ENCODE results near the gene SYF2.

SYF2 gene

DNA sequence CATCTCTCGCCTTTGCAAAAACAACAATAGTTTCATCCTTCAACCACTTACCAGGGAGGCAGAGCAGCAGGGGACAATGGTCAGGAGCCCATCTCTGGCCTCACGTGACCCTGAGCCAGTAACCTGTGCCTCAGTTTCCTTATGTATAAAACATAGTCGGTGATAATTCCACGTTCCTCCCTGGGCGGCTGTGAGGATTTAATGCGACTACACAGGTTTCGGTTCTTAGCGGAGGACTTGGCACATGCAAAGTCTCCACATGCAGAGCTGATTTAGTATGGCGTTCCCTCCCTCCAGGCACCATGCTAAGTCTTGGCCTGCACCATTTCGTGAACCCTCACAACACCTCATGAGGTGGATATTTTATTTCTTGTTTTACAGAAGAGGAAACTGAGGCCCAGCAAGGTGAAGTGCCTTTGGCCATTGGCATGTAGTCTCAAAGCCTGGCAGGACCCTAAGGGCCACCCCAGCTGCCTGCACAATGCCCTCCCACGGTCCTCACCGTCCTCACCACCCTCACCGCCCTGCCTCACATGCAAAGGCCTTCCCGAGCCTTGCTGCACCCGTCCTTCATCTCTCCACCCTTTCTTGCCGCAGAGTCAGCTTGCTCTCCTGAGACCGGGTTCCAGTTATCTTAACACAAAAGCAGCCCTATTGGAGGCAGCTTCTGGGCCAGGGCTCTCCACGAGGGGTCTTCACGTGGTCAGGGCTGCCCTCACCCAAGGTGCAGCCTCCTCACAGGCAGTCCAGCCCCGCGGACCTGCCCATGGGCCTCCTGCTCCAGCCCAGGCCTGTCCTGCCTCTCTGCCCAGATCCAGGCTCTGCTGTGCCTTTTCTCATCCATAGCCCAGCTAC, 48.9 kb downstream of the SYF2 start:
- TF ChIP-seq, protein P1, sequence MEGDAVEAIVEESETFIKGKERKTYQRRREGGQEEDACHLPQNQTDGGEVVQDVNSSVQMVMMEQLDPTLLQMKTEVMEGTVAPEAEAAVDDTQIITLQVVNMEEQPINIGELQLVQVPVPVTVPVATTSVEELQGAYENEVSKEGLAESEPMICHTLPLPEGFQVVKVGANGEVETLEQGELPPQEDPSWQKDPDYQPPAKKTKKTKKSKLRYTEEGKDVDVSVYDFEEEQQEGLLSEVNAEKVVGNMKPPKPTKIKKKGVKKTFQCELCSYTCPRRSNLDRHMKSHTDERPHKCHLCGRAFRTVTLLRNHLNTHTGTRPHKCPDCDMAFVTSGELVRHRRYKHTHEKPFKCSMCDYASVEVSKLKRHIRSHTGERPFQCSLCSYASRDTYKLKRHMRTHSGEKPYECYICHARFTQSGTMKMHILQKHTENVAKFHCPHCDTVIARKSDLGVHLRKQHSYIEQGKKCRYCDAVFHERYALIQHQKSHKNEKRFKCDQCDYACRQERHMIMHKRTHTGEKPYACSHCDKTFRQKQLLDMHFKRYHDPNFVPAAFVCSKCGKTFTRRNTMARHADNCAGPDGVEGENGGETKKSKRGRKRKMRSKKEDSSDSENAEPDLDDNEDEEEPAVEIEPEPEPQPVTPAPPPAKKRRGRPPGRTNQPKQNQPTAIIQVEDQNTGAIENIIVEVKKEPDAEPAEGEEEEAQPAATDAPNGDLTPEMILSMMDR (IDR thresholded peaks at IDR 0.05; ENCODE audit: low read depth, low read length, missing control alignments), result no peak
- H3K27ac ChIP-seq, result no peak overlapping the region
- in situ Hi-C loops (cut with HindIII; ENCODE audit: low pct_ligation_motif_present, low sequenced_read_pairs), result no loop called here
- no peaks in the 10 kb centered on the region for H3K27me3 ChIP-seq (replicated peaks)
- H3K36me3 ChIP-seq (replicated peaks), result no peaks in the 10 kb centered on the region
- DNase-seq, result no peak
- no peak overlapping the region for H3K4me3 ChIP-seq (ENCODE audit: low read depth, low read length)

GRCh38 chr1:25182629-25183028, 49.7 kb downstream of the SYF2 start:
- H3K36me3 ChIP-seq (replicated peaks), result no peaks in the 10 kb centered on the region
- H3K27ac ChIP-seq, result no peak overlapping the region
- in situ Hi-C loops (cut with HindIII; ENCODE audit: low pct_ligation_motif_present, low sequenced_read_pairs), result no loop called here
- peak; percentile 75 for DNase-seq
- H3K4me3 ChIP-seq (ENCODE audit: low read depth, low read length), result no peak overlapping the region
- TF ChIP-seq, protein P1 (IDR thresholded peaks at IDR 0.05; ENCODE audit: low read depth, low read length, missing control alignments), result no peak
- H3K27me3 ChIP-seq (replicated peaks), result no peaks in the 10 kb centered on the region

- Histone ChIP-seq H3K27me3 (replicated peaks) (no peaks in the 10 kb centered on the region), H3K4me3 (ENCODE audit: low read depth, low read length) (no peak overlapping the region), H3K27ac (no peak overlapping the region), H3K36me3 (replicated peaks) (no peaks in the 10 kb centered on the region)
- no peak for DNase-seq
- TF ChIP-seq, protein P1 (IDR thresholded peaks at IDR 0.05; ENCODE audit: low read depth, low read length, missing control alignments), result no peak
- in situ Hi-C loops (cut with HindIII; ENCODE audit: low pct_ligation_motif_present, low sequenced_read_pairs), result no loop called here
Observed at GRCh38 chr1:25180996-25181395, 51.3 kb downstream of the SYF2 start.

GRCh38 chr1:25178917-25179561, 53.3 kb downstream of the SYF2 start:
- no peaks in the 10 kb centered on the region for H3K36me3 ChIP-seq (replicated peaks)
- no peaks in the 10 kb centered on the region for H3K27me3 ChIP-seq (replicated peaks)
- in situ Hi-C loops (cut with HindIII; ENCODE audit: low pct_ligation_motif_present, low sequenced_read_pairs), result no loop called here
- TF ChIP-seq, protein P1 (IDR thresholded peaks at IDR 0.05; ENCODE audit: low read depth, low read length, missing control alignments), result no peak
- H3K4me3 ChIP-seq (ENCODE audit: low read depth, low read length), result no peak overlapping the region
- DNase-seq, result no peak
- no peak overlapping the region for H3K27ac ChIP-seq

DNA sequence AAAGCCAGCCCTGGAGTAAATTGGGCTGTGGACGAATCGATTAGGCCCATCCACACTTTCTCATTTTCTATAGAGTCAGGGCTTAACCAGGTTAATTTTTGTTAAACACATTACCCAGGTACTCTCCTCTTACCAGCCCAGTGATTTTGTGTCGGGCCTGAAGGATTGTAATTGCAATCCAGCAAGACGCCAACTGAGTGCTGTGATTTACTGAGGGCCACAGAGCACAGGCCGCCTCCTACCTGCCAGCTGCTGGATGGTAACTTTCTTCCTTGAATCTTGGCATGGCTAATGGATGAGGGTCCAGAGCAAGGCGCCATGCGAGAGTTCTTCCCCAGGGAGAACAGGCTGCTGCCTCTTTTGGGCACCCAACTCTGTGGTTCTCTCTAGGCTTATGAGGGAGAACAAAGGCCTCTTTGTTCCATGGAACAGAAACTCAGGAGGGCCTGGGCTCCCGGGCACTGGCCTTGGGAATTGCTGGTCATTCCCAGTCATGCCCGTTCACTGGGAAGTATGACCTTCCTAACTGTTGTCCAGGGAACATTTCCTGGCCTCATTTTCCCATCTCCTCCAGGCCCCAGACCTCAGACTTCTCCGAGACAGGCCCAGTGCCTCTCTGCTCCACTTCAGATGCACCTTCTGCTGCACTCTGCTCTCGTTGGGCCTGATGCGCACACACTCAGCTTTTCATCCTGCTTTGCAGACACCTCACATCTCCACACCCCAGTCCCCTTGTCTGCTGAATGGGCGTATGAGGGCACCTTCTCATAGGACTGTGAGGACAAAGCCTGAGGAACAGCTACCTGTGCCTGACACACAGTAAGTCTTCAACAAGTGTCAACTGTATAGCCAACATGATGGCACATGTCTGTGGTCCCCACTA, 57.3 kb downstream of the SYF2 start:
- TF ChIP-seq, protein P1 (IDR thresholded peaks at IDR 0.05; ENCODE audit: low read depth, low read length, missing control alignments), result no peak
- in situ Hi-C loops (cut with HindIII; ENCODE audit: low pct_ligation_motif_present, low sequenced_read_pairs), result no loop called here

More for the DNA sequence above, 57.3 kb downstream of the SYF2 start:
- no peaks in the 10 kb centered on the region for H3K36me3 ChIP-seq (replicated peaks)
- no peak overlapping the region for H3K4me3 ChIP-seq (ENCODE audit: low read depth, low read length)
- H3K27ac ChIP-seq, result no peak overlapping the region
- no peak for DNase-seq
- no peaks in the 10 kb centered on the region for H3K27me3 ChIP-seq (replicated peaks)
